PC-9 (cell line): ENCODE data around the gene PLPP3. TPM values are rescaled to one million over a fixed set of nuclear protein-coding genes. Genes with fewer than 3 reads are reported as not detected.

ENCODE experiments used
- BruUV-seq: library from RNA; stranded (reverse); fragments of 400-500 nt; replicated peaks from 2 replicates; lab custom pipeline; 2021; lab: Mats Ljungman, UMichigan
- CTCF ChIA-PET: fragments of 300-600 bp; sonication (Branson Sonifier 250); formaldehyde crosslinking; loops from one replicate; lab custom pipeline; 2022; ENCODE audit warnings: antibody characterized with exemption; lab: Charles Lee
- POLR2A ChIA-PET: fragments of 300-600 bp; sonication (Branson Sonifier 250); formaldehyde crosslinking; loops from one replicate; lab custom pipeline; 2022; ENCODE audit warnings: antibody characterized with exemption; ENCODE audit not compliant: unreplicated experiment; lab: Charles Lee
- DNase-seq, 2 experiments: peaks; one replicate each; pipeline versions ENCODE4 v3.0.0 to v3.0.0-alpha.2; 2015 to 2022; ENCODE audit warnings: mixed read lengths in 1 of 2
- H2AFZ ChIP-seq: fragments of 200-600 bp; sonication (generic); 2 replicates; pipeline ENCODE4 v1.8.1; 2017; ENCODE audit warnings: antibody characterized with exemption
- H3F3A ChIP-seq: fragments of 200-600 bp; sonication (generic); 2 replicates; pipeline ENCODE4 v1.8.1; 2017; ENCODE audit warnings: antibody characterized with exemption, mild to moderate bottlenecking, low read depth; ENCODE audit not compliant: insufficient read depth
- H3K27ac ChIP-seq: fragments of 200-600 bp; sonication (generic); 2 replicates; pipeline ENCODE4 v1.6.1; 2016; ENCODE audit warnings: mixed run types
- H3K27me3 ChIP-seq: fragments of 200-600 bp; sonication (generic); 2 replicates; pipeline ENCODE4 v1.6.1; 2016; ENCODE audit warnings: low read depth, mixed run types; ENCODE audit not compliant: insufficient read depth
- H3K36me3 ChIP-seq: fragments of 200-600 bp; sonication (generic); 2 replicates; pipeline ENCODE4 v1.6.1; 2016; ENCODE audit warnings: low read depth, mixed run types
- H3K4me1 ChIP-seq: fragments of 200-600 bp; sonication (generic); replicated peaks from 2 replicates; pipeline ENCODE4 v1.6.1; 2016; ENCODE audit warnings: mixed run types; ENCODE audit not compliant: insufficient read depth
- H3K4me2 ChIP-seq: fragments of 200-600 bp; sonication (generic); 2 replicates; pipeline ENCODE4 v1.6.1; 2017; ENCODE audit warnings: mixed run types
- H3K4me3 ChIP-seq: fragments of 200-600 bp; sonication (generic); 2 replicates; pipeline ENCODE4 v1.6.1; 2016; ENCODE audit warnings: mixed run types
- H3K79me2 ChIP-seq: fragments of 200-600 bp; sonication (generic); 2 replicates; pipeline ENCODE4 v1.6.1; 2017; ENCODE audit warnings: low read depth, mixed run types
- H3K9me2 ChIP-seq: fragments of 200-600 bp; sonication (generic); 2 replicates; pipeline ENCODE4 v1.8.1; 2017; ENCODE audit warnings: mild to moderate bottlenecking; ENCODE audit not compliant: insufficient read depth
- H3K9me3 ChIP-seq: fragments of 200-600 bp; sonication (generic); 2 replicates; pipeline ENCODE4 v1.8.1; 2016; ENCODE audit warnings: low read depth; ENCODE audit not compliant: insufficient read depth
- H4K20me1 ChIP-seq: fragments of 200-600 bp; sonication (generic); 2 replicates; pipeline ENCODE4 v1.8.1; 2017; ENCODE audit not compliant: insufficient read depth
- CTCF ChIP-seq: fragments of 200-600 bp; sonication (generic); conservative IDR thresholded peaks from 2 replicates; pipeline ENCODE4 v1.6.1; 2017; ENCODE audit warnings: mixed run types, antibody characterized with exemption, mild to moderate bottlenecking, moderate library complexity
- EZH2 ChIP-seq: fragments of 200-600 bp; sonication (generic); IDR thresholded peaks from 2 replicates; pipeline ENCODE4 v1.8.0; 2017; ENCODE audit warnings: antibody characterized with exemption, low read depth
- intact Hi-C: fragments of 100-400 bp; cut with micrococcal nuclease; formaldehyde crosslinking; loops from one replicate; pipeline ENCODE4 v1.10.0; 2022; ENCODE audit not compliant: unreplicated experiment
- total RNA-seq: library from RNA; stranded (reverse); gene quantifications from 2 replicates; pipeline ENCODE4 v1.2.3, GENCODE V29; 2021

Gene PLPP3
- total RNA-seq, 1 experiment from 2014 or later: 22.4 TPM

- intact Hi-C loops: loop anchor here (5.0 to 10.0 kb wide), 2 partner anchors 697 to 1085 kb away; no protein-coding TSS in a partner anchor
- Histone ChIP-seq H3K4me3 (no peak overlapping the region), H3K27ac (no peak overlapping the region), H3K79me2 (no peaks in the 10 kb centered on the region), H3K9me3 (peaks cover 3% of the 10 kb centered on the region; the same call in 1 of the 2 replicates), H3K4me1 (peaks cover 10% of the 10 kb centered on the region; the same call in 1 of the 2 replicates), H2AFZ (no peak overlapping the region), H3F3A (peaks cover 3% of the 10 kb centered on the region), H4K20me1 (no peaks in the 10 kb centered on the region), H3K36me3 (no peaks in the 10 kb centered on the region), H3K4me2 (no peak overlapping the region), H3K9me2 (no peaks in the 10 kb centered on the region), H3K27me3 (no peaks in the 10 kb centered on the region)
- no TSS peak for BruUV-seq
- ChIA-PET CTCF (interaction anchor here (0.5 kb wide), 1 partner anchor 69 kb away, joined by 5 read pairs; no protein-coding TSS in a partner anchor), POLR2A (no interaction called here)
- TF ChIP-seq CTCF: no peak
- TF ChIP-seq EZH2: no peak
- DNase-seq: no peak
These were observed 10.0 kb upstream of the PLPP3 start for GRCh38 chr1:56589369-56589768.

DNA sequence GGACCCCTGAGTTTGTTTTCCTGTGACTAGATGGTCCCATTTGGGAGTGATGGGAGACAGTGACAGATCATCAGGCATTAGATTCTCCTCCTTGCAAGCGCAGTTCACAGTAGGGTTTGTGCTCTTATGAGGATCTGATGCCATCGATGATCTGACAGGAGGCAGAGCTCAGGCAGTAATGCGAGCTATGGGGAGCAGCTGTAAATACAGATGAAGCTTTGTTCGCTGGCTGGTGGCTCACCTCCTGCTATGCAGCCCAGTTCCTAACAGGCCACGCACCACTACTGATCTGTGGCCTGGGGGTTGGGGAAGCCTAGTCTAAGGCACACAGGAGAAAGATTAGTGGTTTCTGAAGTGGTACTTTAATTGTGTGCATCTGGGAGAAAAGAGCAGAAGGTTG lies 7.1 kb upstream of the PLPP3 start:
- Histone ChIP-seq H2AFZ (no peak overlapping the region), H3K36me3 (no peaks in the 10 kb centered on the region), H3K9me3 (peaks cover 3% of the 10 kb centered on the region; the same call in 1 of the 2 replicates), H3K4me1 (peaks cover 10% of the 10 kb centered on the region; the same call in 1 of the 2 replicates), H3K79me2 (no peaks in the 10 kb centered on the region), H3K4me3 (no peak overlapping the region), H3K4me2 (no peak overlapping the region), H3K27me3 (no peaks in the 10 kb centered on the region), H3K9me2 (no peaks in the 10 kb centered on the region), H4K20me1 (no peaks in the 10 kb centered on the region), H3F3A (peaks cover 4% of the 10 kb centered on the region), H3K27ac (no peak overlapping the region)
- no peak for TF ChIP-seq EZH2
- no peak for TF ChIP-seq CTCF
- CTCF ChIA-PET: no interaction called here
- no TSS peak for BruUV-seq
- intact Hi-C loops: loop anchor here (5.0 to 10.0 kb wide), 2 partner anchors 694 to 1082 kb away; no protein-coding TSS in a partner anchor
- no peak for DNase-seq
- POLR2A ChIA-PET: no interaction called here

- intact Hi-C loops: loop anchor here (1.0 to 10.0 kb wide), 5 partner anchors 235 to 1445 kb away; no protein-coding TSS in a partner anchor
- POLR2A ChIA-PET: no interaction called here
- DNase-seq: no peak
- Histone ChIP-seq H3K4me1 (peaks cover 10% of the 10 kb centered on the region; the same call in 1 of the 2 replicates), H3K9me3 (peaks cover 3% of the 10 kb centered on the region; the same call in 1 of the 2 replicates), H3K27ac (no peak overlapping the region), H4K20me1 (no peaks in the 10 kb centered on the region), H2AFZ (no peak overlapping the region), H3K9me2 (no peaks in the 10 kb centered on the region), H3K4me2 (no peak overlapping the region), H3K36me3 (no peaks in the 10 kb centered on the region), H3K4me3 (no peak overlapping the region), H3K79me2 (no peaks in the 10 kb centered on the region), H3F3A (peaks cover 4% of the 10 kb centered on the region), H3K27me3 (no peaks in the 10 kb centered on the region)
- CTCF ChIA-PET: interaction anchor here (0.6 kb wide), 1 partner anchor 9 kb away, joined by 10 read pairs; no protein-coding TSS in a partner anchor
- no TSS peak for BruUV-seq
- TF ChIP-seq EZH2 (no peak), CTCF (no peak)
These were observed 6.6 kb upstream of the PLPP3 start for GRCh38 chr1:56585985-56586384.
